AG09319 (cell line): ENCODE data around the gene ZBTB7C.

ENCODE experiments used
- DNase-seq: peaks from one replicate; pipeline ENCODE4 v3.0.0-alpha.2; 2010; ENCODE audit warnings: low read depth; ENCODE audit errors: extremely low read depth
- CTCF ChIP-seq: IDR thresholded peaks from 2 replicates; pipeline ENCODE4 v1.5.1; 2011; ENCODE audit warnings: low read depth, mild to moderate bottlenecking, inconsistent platforms, low read length, moderate library complexity

The ZBTB7C gene

GRCh38 chr18:48184118-48184517, 225.1 kb downstream of the ZBTB7C start:
- no peak for TF ChIP-seq CTCF
- DNase-seq: no peak

GRCh38 chr18:48183613-48184012, 225.6 kb downstream of the ZBTB7C start:
- TF ChIP-seq CTCF: no peak
- DNase-seq: no peak

DNA sequence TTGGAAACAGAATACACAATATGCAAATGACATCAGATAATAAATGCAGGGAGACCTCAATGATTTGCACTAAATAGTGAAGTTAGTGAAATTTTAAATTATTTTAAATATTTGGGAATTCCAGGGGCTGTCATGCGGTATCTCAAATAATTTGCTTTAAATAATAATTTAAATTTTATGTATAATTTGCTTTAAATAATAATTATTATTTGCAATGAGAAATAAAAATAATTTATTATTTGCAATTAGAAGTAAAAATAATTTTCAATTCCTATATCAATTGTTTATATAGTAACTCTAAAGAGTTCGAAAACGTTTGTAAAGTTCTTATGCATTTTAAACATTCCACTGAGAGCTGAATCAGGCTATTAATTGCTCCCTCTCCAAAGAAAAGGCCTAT, 226.4 kb downstream of the ZBTB7C start:
- TF ChIP-seq CTCF: no peak
- no peak for DNase-seq

- no peak for TF ChIP-seq CTCF
- DNase-seq: no peak
These were observed 227.3 kb downstream of the ZBTB7C start for GRCh38 chr18:48181857-48182256.

DNA sequence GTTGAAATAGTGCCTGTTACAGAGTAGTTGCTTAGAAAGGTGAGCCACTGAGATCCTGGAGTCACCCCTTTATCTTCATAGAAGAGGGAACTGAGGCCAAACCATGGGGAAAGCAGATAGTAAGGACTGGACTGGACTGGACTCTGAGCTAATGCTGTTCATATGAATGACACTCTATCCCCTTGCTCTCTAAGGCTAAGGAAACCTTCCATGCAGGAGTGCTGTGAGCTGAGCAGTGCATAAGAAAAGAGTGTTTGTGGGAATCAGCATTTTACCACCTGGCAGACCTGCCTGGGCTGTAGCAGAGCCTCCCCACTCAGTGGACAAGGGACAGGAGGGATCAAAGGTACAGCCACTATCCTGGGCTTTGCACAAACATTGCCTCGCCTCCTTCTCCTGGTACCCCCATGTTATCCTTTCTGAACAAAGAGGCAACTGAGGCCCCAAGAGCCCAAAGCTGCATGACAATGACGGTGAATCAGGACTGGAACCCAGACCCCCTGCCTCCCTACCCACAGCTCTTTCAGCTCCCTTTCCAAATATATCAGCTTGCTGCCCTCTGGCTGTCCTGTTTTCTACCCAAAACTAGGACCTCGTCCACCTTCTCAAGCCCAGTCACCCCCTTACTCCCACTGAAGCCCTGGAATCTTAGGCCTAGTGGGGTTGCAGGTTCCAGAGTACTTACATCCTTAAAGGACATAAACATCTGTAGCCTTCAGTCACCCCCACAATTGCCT, 227.9 kb downstream of the ZBTB7C start:
- TF ChIP-seq CTCF: no peak
- no peak for DNase-seq

DNA sequence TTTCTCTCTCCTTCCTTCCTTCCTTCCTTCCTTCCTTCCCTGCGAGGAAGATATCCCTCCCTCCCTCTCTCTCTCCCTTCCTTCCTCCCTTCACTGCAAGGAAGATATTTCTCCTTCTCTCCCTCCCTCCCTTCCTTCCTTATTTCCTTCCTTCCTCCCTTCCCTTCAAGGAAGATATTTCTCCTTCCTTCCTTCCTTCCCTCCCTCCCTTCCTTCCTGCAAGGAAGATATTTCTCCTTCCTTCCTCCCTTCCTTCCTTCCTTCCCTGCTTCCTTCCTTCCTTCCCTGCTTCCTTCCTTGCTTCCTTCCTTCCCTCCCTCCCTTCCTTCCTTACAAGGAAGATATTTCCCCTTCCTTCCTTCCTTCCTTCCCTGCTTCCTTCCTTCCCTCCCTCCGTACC, 229.5 kb downstream of the ZBTB7C start:
- no peak for TF ChIP-seq CTCF
- DNase-seq: no peak

- no peak for TF ChIP-seq CTCF
- DNase-seq: no peak
These were observed 230.2 kb downstream of the ZBTB7C start for GRCh38 chr18:48179001-48179400.
